ENCODE results near the gene PTPRC. TPM values are rescaled to one million over a fixed set of nuclear protein-coding genes. Genes with fewer than 3 reads are reported as not detected.

Gene PTPRC
- polyA plus RNA-seq, 2 of the 4 experiments (the other 2 are of a cell fraction) = not detected

- TF ChIP-seq BCL3 (IDR thresholded peaks at IDR 0.05) = no peak
- TF ChIP-seq, protein P1, sequence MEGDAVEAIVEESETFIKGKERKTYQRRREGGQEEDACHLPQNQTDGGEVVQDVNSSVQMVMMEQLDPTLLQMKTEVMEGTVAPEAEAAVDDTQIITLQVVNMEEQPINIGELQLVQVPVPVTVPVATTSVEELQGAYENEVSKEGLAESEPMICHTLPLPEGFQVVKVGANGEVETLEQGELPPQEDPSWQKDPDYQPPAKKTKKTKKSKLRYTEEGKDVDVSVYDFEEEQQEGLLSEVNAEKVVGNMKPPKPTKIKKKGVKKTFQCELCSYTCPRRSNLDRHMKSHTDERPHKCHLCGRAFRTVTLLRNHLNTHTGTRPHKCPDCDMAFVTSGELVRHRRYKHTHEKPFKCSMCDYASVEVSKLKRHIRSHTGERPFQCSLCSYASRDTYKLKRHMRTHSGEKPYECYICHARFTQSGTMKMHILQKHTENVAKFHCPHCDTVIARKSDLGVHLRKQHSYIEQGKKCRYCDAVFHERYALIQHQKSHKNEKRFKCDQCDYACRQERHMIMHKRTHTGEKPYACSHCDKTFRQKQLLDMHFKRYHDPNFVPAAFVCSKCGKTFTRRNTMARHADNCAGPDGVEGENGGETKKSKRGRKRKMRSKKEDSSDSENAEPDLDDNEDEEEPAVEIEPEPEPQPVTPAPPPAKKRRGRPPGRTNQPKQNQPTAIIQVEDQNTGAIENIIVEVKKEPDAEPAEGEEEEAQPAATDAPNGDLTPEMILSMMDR (IDR thresholded peaks at IDR 0.05) = no peak
- TF ChIP-seq NFE2L2 (conservative IDR thresholded peaks at IDR 0.05; ENCODE audit: low read length) = no peak
Observed at GRCh38 chr1:198741744-198742143, 102.9 kb downstream of the PTPRC start (continued).

GRCh38 chr1:198747127-198747526 lies 108.3 kb downstream of the PTPRC start:
- POLR2A ChIA-PET = no interaction called here
- no peak overlapping the region for H3K4me3 ChIP-seq
- no peak overlapping the region for H3K27ac ChIP-seq
- TF ChIP-seq USF2 (IDR thresholded peaks at IDR 0.05) (no peak), POLR2AphosphoS2 (conservative IDR thresholded peaks at IDR 0.05; ENCODE audit: low read length) (no peak), HOXB13 (CRISPR knock-in tag; IDR thresholded peaks at IDR 0.05; ENCODE audit: low read depth) (no peak), CHD2 (IDR thresholded peaks at IDR 0.05; ENCODE audit: low read length, partially characterized antibody) (no peak), CHD4 (IDR thresholded peaks at IDR 0.05; ENCODE audit: borderline replicate concordance) (no peak)
- 67% methylated on average over 2 of the region's 2 CpGs for WGBS (ENCODE audit: missing lambda C conversion rate)
- DNase-seq (ENCODE audit: low read depth in 1 of 2, low spot score in 1 of 2) (no peak), FAIRE-seq (no peak), ATAC-seq (no peak)
- H3K4me1 ChIP-seq = no peaks in the 10 kb centered on the region
- H3K4me2 ChIP-seq = no peak overlapping the region
- H3K9me3 ChIP-seq = no peaks in the 10 kb centered on the region
- CTCF ChIA-PET = interaction anchor here (2.4 kb wide), 1 partner anchor 8 kb away, joined by 12 read pairs; no protein-coding TSS in a partner anchor

GRCh38 chr1:198749279-198749678 lies 110.4 kb downstream of the PTPRC start:
- Histone ChIP-seq H3K9me3 (no peaks in the 10 kb centered on the region), H3K4me1 (no peaks in the 10 kb centered on the region), H3K27ac (no peak overlapping the region), H3K4me2 (no peak overlapping the region), H3K4me3 (no peak overlapping the region)
- FAIRE-seq (no peak), ATAC-seq (no peak), DNase-seq (ENCODE audit: low read depth in 1 of 2, low spot score in 1 of 2) (no peak)
- ChIA-PET CTCF (no interaction called here), POLR2A (no interaction called here)
- TF ChIP-seq NR3C1 (IDR thresholded peaks at IDR 0.05) (no peak), ESRRA (IDR thresholded peaks at IDR 0.05; ENCODE audit: borderline replicate concordance, low read length) (no peak), CBX2 (IDR thresholded peaks at IDR 0.05; ENCODE audit: borderline replicate concordance, low read depth) (no peak), CHD2 (IDR thresholded peaks at IDR 0.05; ENCODE audit: low read length, partially characterized antibody) (no peak), MAX (IDR thresholded peaks at IDR 0.05) (no peak), ZFP36 (IDR thresholded peaks at IDR 0.05; ENCODE audit: borderline replicate concordance, partially characterized antibody) (no peak), JUN (IDR thresholded peaks at IDR 0.05) (no peak), HDAC2 (IDR thresholded peaks at IDR 0.05) (no peak), TFCP2L1 (CRISPR knock-in tag; IDR thresholded peaks at IDR 0.05) (no peak), ZSCAN20 (CRISPR knock-in tag; IDR thresholded peaks at IDR 0.05) (no peak), HOXB13 (CRISPR knock-in tag; IDR thresholded peaks at IDR 0.05; ENCODE audit: low read depth) (no peak), CEBPB (IDR thresholded peaks at IDR 0.05) (no peak), SMC3 (IDR thresholded peaks at IDR 0.05) (no peak), HOXB5 (CRISPR knock-in tag; IDR thresholded peaks at IDR 0.05) (no peak), NFE2L2 (conservative IDR thresholded peaks at IDR 0.05; ENCODE audit: low read length) (no peak)
- TF ChIP-seq, protein P2, sequence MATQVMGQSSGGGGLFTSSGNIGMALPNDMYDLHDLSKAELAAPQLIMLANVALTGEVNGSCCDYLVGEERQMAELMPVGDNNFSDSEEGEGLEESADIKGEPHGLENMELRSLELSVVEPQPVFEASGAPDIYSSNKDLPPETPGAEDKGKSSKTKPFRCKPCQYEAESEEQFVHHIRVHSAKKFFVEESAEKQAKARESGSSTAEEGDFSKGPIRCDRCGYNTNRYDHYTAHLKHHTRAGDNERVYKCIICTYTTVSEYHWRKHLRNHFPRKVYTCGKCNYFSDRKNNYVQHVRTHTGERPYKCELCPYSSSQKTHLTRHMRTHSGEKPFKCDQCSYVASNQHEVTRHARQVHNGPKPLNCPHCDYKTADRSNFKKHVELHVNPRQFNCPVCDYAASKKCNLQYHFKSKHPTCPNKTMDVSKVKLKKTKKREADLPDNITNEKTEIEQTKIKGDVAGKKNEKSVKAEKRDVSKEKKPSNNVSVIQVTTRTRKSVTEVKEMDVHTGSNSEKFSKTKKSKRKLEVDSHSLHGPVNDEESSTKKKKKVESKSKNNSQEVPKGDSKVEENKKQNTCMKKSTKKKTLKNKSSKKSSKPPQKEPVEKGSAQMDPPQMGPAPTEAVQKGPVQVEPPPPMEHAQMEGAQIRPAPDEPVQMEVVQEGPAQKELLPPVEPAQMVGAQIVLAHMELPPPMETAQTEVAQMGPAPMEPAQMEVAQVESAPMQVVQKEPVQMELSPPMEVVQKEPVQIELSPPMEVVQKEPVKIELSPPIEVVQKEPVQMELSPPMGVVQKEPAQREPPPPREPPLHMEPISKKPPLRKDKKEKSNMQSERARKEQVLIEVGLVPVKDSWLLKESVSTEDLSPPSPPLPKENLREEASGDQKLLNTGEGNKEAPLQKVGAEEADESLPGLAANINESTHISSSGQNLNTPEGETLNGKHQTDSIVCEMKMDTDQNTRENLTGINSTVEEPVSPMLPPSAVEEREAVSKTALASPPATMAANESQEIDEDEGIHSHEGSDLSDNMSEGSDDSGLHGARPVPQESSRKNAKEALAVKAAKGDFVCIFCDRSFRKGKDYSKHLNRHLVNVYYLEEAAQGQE (IDR thresholded peaks at IDR 0.05) = no peak
- 8% methylated on average over 1 of the region's 1 CpG for WGBS (ENCODE audit: missing lambda C conversion rate)
